ENCODE measurements around the gene SDHAF3. TPM values are rescaled to one million over a fixed set of nuclear protein-coding genes. Genes with fewer than 3 reads are reported as not detected.
"Not testable (repeated sequence)": the region's sequence is repeated elsewhere in the genome, so short reads cannot be mapped to it uniquely, and the experiment has no call there.

The SDHAF3 gene
- polyA plus RNA-seq, 1 donor from 2014 or later = 28.3 TPM

DNA sequence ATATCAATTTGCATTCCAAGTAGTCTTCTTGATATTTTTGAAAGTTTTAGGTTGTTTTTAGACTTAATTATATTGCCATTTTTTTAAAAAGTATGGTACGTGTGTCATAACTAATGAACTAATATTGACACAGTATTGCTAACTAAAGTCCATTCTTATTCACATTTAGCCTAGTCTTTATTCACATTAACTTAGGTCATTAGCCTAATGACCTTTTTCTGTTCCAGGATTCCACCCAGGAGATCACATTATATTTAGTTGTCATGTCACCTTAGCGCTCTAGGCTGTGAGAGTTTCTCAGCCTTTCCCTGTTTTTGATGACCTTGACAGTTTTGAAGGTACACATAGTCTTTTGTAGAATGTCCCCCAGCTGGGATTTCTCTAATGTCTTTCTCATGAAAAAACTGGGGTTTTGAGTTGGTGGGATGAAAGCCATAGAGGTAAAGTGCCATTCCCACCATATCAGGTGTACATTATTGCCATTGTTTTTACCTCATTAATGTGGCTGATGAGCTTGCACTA is 38.5 kb downstream of the SDHAF3 start:
- Histone ChIP-seq H3K9ac (ENCODE audit: low read length) (no peak overlapping the region), H3K79me2 (replicated peaks; ENCODE audit: insufficient read depth, low read length) (peaks cover 3% of the 10 kb centered on the region), H3K9me2 (ENCODE audit: insufficient read depth, low read length) (no peaks in the 10 kb centered on the region), H3K9me3 (ENCODE audit: low read length) (peaks cover 4% of the 10 kb centered on the region), H3K4me2 (ENCODE audit: low read length) (no peak overlapping the region), H2AFZ (ENCODE audit: low read depth, low read length) (no peak overlapping the region), H4K20me1 (ENCODE audit: insufficient read depth) (no peaks in the 10 kb centered on the region), H3K36me3 (ENCODE audit: insufficient read depth, low read length) (no peaks in the 10 kb centered on the region), H3K4me3 (ENCODE audit: low read length) (no peak overlapping the region), H3K27ac (ENCODE audit: low read length) (no peak overlapping the region), H3F3A (ENCODE audit: insufficient read depth, low read length, poor library complexity, severe bottlenecking) (no peaks in the 10 kb centered on the region), H3K27me3 (ENCODE audit: insufficient read depth, low read depth, low read length) (no peaks in the 10 kb centered on the region)
- TF ChIP-seq RAD21 (conservative IDR thresholded peaks at IDR 0.05) (no peak), SMC3 (conservative IDR thresholded peaks at IDR 0.05; ENCODE audit: poor library complexity) (no peak), POLR2AphosphoS5 (IDR thresholded peaks at IDR 0.05) (no peak), EZH2 (IDR thresholded peaks at IDR 0.05; ENCODE audit: borderline replicate concordance, insufficient read depth, low read length, poor library complexity, severe bottlenecking) (no peak), TAF1 (IDR thresholded peaks at IDR 0.05; ENCODE audit: low read depth) (no peak), EP300 (conservative IDR thresholded peaks at IDR 0.05; ENCODE audit: poor library complexity, severe bottlenecking) (no peak), MXI1 (conservative IDR thresholded peaks at IDR 0.05; ENCODE audit: poor library complexity, severe bottlenecking) (no peak)
- TF ChIP-seq, protein P1, sequence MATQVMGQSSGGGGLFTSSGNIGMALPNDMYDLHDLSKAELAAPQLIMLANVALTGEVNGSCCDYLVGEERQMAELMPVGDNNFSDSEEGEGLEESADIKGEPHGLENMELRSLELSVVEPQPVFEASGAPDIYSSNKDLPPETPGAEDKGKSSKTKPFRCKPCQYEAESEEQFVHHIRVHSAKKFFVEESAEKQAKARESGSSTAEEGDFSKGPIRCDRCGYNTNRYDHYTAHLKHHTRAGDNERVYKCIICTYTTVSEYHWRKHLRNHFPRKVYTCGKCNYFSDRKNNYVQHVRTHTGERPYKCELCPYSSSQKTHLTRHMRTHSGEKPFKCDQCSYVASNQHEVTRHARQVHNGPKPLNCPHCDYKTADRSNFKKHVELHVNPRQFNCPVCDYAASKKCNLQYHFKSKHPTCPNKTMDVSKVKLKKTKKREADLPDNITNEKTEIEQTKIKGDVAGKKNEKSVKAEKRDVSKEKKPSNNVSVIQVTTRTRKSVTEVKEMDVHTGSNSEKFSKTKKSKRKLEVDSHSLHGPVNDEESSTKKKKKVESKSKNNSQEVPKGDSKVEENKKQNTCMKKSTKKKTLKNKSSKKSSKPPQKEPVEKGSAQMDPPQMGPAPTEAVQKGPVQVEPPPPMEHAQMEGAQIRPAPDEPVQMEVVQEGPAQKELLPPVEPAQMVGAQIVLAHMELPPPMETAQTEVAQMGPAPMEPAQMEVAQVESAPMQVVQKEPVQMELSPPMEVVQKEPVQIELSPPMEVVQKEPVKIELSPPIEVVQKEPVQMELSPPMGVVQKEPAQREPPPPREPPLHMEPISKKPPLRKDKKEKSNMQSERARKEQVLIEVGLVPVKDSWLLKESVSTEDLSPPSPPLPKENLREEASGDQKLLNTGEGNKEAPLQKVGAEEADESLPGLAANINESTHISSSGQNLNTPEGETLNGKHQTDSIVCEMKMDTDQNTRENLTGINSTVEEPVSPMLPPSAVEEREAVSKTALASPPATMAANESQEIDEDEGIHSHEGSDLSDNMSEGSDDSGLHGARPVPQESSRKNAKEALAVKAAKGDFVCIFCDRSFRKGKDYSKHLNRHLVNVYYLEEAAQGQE (IDR thresholded peaks at IDR 0.05; ENCODE audit: borderline replicate concordance) = no peak
- TF ChIP-seq, protein P2, sequence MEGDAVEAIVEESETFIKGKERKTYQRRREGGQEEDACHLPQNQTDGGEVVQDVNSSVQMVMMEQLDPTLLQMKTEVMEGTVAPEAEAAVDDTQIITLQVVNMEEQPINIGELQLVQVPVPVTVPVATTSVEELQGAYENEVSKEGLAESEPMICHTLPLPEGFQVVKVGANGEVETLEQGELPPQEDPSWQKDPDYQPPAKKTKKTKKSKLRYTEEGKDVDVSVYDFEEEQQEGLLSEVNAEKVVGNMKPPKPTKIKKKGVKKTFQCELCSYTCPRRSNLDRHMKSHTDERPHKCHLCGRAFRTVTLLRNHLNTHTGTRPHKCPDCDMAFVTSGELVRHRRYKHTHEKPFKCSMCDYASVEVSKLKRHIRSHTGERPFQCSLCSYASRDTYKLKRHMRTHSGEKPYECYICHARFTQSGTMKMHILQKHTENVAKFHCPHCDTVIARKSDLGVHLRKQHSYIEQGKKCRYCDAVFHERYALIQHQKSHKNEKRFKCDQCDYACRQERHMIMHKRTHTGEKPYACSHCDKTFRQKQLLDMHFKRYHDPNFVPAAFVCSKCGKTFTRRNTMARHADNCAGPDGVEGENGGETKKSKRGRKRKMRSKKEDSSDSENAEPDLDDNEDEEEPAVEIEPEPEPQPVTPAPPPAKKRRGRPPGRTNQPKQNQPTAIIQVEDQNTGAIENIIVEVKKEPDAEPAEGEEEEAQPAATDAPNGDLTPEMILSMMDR (IDR thresholded peaks at IDR 0.05; ENCODE audit: poor library complexity, severe bottlenecking) = no peak

DNA sequence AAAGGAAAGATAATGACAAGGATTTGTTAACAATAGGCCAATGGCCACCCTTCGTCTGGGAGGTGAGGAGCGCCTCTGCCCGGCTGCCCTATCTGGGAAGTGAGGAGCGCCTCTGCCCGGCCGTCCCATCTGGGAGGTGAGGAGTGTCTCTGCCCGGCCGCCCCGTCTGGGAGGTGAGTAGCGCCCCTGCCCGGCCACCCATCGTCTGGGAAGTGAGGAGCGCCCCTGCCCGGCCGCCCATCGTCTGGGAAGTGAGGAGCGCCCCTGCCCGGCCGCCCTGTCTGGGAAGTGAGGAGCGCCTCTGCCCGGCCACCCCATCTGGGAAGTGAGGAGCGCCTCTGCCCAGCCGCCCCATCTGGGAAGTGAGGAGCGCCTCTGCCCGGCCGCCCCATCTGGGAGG is 42.5 kb downstream of the SDHAF3 start:
- H4K20me1 ChIP-seq (ENCODE audit: insufficient read depth) = not testable (repeated sequence)

DNA sequence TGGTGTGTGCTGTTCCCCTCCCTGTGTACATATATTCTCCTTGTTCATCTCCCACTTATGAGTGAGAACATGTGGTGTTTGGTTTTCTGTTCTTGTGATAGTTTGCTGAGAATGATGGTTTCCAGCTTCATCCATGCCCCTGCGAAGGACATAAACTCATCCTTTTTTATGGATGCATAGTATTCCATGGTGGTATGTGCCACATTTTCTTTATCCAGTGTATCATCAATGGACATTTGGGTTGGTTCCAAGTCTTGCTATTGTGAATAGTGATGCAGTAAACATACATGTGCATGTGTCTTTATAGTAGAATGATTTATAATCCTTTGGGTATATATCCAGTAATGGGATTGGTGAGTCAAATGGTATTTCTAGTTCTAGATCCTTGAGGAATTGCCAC is 44.1 kb downstream of the SDHAF3 start:
- H4K20me1 ChIP-seq (ENCODE audit: insufficient read depth); H3K36me3 ChIP-seq (ENCODE audit: insufficient read depth, low read length); H3K4me2 ChIP-seq (ENCODE audit: low read length); H3K27ac ChIP-seq (ENCODE audit: low read length); H3K79me2 ChIP-seq (replicated peaks; ENCODE audit: insufficient read depth, low read length); H3K27me3 ChIP-seq (ENCODE audit: insufficient read depth, low read depth, low read length); H3K9me3 ChIP-seq (ENCODE audit: low read length); H3K9ac ChIP-seq (ENCODE audit: low read length); H2AFZ ChIP-seq (ENCODE audit: low read depth, low read length); H3K9me2 ChIP-seq (ENCODE audit: insufficient read depth, low read length); H3K4me3 ChIP-seq (ENCODE audit: low read length); H3F3A ChIP-seq (ENCODE audit: insufficient read depth, low read length, poor library complexity, severe bottlenecking): not testable (repeated sequence)

More for the DNA sequence above, 42.5 kb downstream of the SDHAF3 start:
- not testable (repeated sequence) for H3K27ac ChIP-seq (ENCODE audit: low read length); H3K27me3 ChIP-seq (ENCODE audit: insufficient read depth, low read depth, low read length); H3K79me2 ChIP-seq (replicated peaks; ENCODE audit: insufficient read depth, low read length); H3F3A ChIP-seq (ENCODE audit: insufficient read depth, low read length, poor library complexity, severe bottlenecking); H3K9me3 ChIP-seq (ENCODE audit: low read length); H3K9ac ChIP-seq (ENCODE audit: low read length); H3K36me3 ChIP-seq (ENCODE audit: insufficient read depth, low read length); H3K4me3 ChIP-seq (ENCODE audit: low read length); H2AFZ ChIP-seq (ENCODE audit: low read depth, low read length); H3K9me2 ChIP-seq (ENCODE audit: insufficient read depth, low read length); H3K4me2 ChIP-seq (ENCODE audit: low read length)
